A673 (cell line): ENCODE results near the gene PARS2. TPM values are rescaled to one million over a fixed set of nuclear protein-coding genes. Genes with fewer than 3 reads are reported as not detected.

Source experiments
- BruUV-seq: library from RNA; stranded (reverse); fragments of 400-500 nt; replicated peaks from 2 replicates; lab custom pipeline; 2021; lab: Mats Ljungman, UMichigan
- CTCF ChIA-PET: fragments of 300-600 bp; sonication (Branson Sonifier 250); formaldehyde crosslinking; loops from one replicate; lab custom pipeline; 2022; ENCODE audit warnings: antibody characterized with exemption; lab: Charles Lee
- POLR2A ChIA-PET: fragments of 300-600 bp; sonication (Branson Sonifier 250); formaldehyde crosslinking; loops from one replicate; lab custom pipeline; 2022; ENCODE audit warnings: antibody characterized with exemption; ENCODE audit not compliant: low non-redundant PET; lab: Charles Lee
- DNase-seq: peaks from one replicate; pipeline ENCODE4 v3.0.0-alpha.2; 2015; ENCODE audit warnings: low spot score
- H3K27ac ChIP-seq: fragments of 200-600 bp; sonication (generic); 2 replicates; pipeline ENCODE4 v1.5.1; 2016; ENCODE audit warnings: mixed run types, low read depth, mild to moderate bottlenecking, mixed read lengths, antibody characterized with exemption, low read length; ENCODE audit not compliant: poor library complexity, severe bottlenecking
- H3K27me3 ChIP-seq: fragments of 200-600 bp; sonication (generic); replicated peaks from 2 replicates; pipeline ENCODE4 v1.6.1; 2017; ENCODE audit warnings: mixed run types, low read depth, mild to moderate bottlenecking, mixed read lengths, antibody characterized with exemption, low read length; ENCODE audit not compliant: insufficient read depth, poor library complexity
- H3K36me3 ChIP-seq: fragments of 200-600 bp; sonication (generic); 2 replicates; pipeline ENCODE4 v1.6.1; 2016; ENCODE audit warnings: mixed run types, mild to moderate bottlenecking, mixed read lengths, antibody characterized with exemption, low read length; ENCODE audit not compliant: insufficient read depth, poor library complexity, severe bottlenecking
- H3K4me1 ChIP-seq: fragments of 200-600 bp; sonication (generic); 2 replicates; pipeline ENCODE4 v1.6.1; 2017; ENCODE audit warnings: mixed run types, mild to moderate bottlenecking, mixed read lengths, antibody characterized with exemption, low read length; ENCODE audit not compliant: insufficient read depth, poor library complexity, severe bottlenecking
- H3K4me3 ChIP-seq: fragments of 200-600 bp; sonication (generic); 2 replicates; pipeline ENCODE4 v1.5.1; 2016; ENCODE audit warnings: low read depth, mixed run types, mild to moderate bottlenecking, mixed read lengths, low read length; ENCODE audit not compliant: poor library complexity, severe bottlenecking
- H3K9me3 ChIP-seq: fragments of 200-600 bp; sonication (generic); 2 replicates; pipeline ENCODE4 v1.6.1; 2016; ENCODE audit warnings: mixed run types, low read depth, mild to moderate bottlenecking, mixed read lengths, antibody characterized with exemption, low read length; ENCODE audit not compliant: poor library complexity, severe bottlenecking
- EZH2 ChIP-seq: fragments of 200-600 bp; sonication (generic); IDR thresholded peaks from 2 replicates; pipeline ENCODE4 v1.6.1; 2017; ENCODE audit warnings: borderline replicate concordance, low read depth, mild to moderate bottlenecking, mixed read lengths, antibody characterized with exemption, low read length; ENCODE audit not compliant: poor library complexity, severe bottlenecking
- intact Hi-C: fragments of 100-400 bp; cut with micrococcal nuclease; formaldehyde crosslinking; loops from one replicate; pipeline ENCODE4 v1.10.0; 2022; ENCODE audit not compliant: unreplicated experiment
- total RNA-seq: library from RNA; stranded (reverse); gene quantifications from 2 replicates; pipeline ENCODE4 v1.2.3, GENCODE V29; 2021
- TF ChIP-seq, protein P1 (sequence below): fragments of 300-800, 200-600 bp; sonication (generic); conservative IDR thresholded peaks from 2 replicates; pipeline ENCODE4 v1.5.1; 2017; ENCODE audit warnings: low read depth, mild to moderate bottlenecking, antibody characterized with exemption, low read length, moderate library complexity, mixed read lengths

PARS2 gene
- total RNA-seq, 1 experiment from 2014 or later: 6.9 TPM

- TF ChIP-seq, protein P1, sequence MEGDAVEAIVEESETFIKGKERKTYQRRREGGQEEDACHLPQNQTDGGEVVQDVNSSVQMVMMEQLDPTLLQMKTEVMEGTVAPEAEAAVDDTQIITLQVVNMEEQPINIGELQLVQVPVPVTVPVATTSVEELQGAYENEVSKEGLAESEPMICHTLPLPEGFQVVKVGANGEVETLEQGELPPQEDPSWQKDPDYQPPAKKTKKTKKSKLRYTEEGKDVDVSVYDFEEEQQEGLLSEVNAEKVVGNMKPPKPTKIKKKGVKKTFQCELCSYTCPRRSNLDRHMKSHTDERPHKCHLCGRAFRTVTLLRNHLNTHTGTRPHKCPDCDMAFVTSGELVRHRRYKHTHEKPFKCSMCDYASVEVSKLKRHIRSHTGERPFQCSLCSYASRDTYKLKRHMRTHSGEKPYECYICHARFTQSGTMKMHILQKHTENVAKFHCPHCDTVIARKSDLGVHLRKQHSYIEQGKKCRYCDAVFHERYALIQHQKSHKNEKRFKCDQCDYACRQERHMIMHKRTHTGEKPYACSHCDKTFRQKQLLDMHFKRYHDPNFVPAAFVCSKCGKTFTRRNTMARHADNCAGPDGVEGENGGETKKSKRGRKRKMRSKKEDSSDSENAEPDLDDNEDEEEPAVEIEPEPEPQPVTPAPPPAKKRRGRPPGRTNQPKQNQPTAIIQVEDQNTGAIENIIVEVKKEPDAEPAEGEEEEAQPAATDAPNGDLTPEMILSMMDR: no peak
- TF ChIP-seq EZH2: no peak
- H3K4me3 ChIP-seq: no peak overlapping the region
- H3K36me3 ChIP-seq: no peaks in the 10 kb centered on the region
- intact Hi-C loops: no loop called here
- ChIA-PET POLR2A (no interaction called here), CTCF (no interaction called here)
- H3K27ac ChIP-seq: no peak overlapping the region
- BruUV-seq: no TSS peak
- H3K4me1 ChIP-seq: no peaks in the 10 kb centered on the region
- no peak for DNase-seq
- no peaks in the 10 kb centered on the region for H3K9me3 ChIP-seq
- peaks cover 16% of the 10 kb centered on the region for H3K27me3 ChIP-seq
Measured at GRCh38 chr1:54805466-54805865, 41.1 kb upstream of the PARS2 start.

GRCh38 chr1:54804471-54805132, 40.3 kb upstream of the PARS2 start:
- intact Hi-C loops: no loop called here

DNA sequence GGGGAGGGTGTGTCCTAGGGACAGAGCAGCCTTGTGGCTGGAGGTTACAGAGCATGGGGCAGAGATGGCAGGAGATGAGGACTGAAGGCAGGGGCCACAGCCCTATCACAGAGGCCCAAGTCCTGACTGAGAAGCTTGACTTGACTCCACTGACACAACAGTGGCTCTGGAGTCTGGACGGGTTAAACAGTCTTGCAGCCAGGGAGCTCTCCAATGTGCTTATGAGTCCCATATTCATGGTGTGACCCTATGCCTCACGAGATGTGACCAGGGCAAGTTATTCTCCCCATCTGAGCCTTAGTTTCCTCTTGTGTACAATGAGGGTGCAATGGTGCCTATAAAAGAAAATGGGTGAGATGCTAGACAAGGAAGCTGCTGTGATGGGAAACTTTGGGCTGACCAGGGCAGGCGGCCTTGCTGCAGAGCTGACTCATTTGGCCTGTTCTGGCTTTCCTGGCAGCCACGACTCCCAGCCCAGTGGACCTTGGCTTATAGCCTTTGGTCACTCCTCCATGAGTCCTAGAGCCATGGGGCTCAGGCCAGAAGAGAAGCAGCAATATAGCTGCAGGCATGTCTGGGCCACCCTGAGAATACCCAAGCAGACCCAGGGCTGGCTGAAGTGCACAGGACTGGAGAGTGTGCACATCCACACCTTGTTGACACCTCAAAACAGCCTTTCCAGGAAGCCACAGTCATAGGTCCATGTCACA, 39.6 kb upstream of the PARS2 start:
- no peaks in the 10 kb centered on the region for H3K9me3 ChIP-seq
- ChIA-PET CTCF (interaction anchor here (0.6 kb wide), 1 partner anchor 61 kb away, joined by 3 read pairs; no protein-coding TSS in a partner anchor), POLR2A (no interaction called here)
- no peak for DNase-seq
- TF ChIP-seq, protein P1: no peak
- no peak for TF ChIP-seq EZH2
- no peaks in the 10 kb centered on the region for H3K4me1 ChIP-seq
- BruUV-seq: no TSS peak
- H3K27me3 ChIP-seq: peaks cover 16% of the 10 kb centered on the region
- intact Hi-C loops: no loop called here
- H3K4me3 ChIP-seq: no peak overlapping the region
- H3K36me3 ChIP-seq: no peaks in the 10 kb centered on the region
- H3K27ac ChIP-seq: no peak overlapping the region

More at GRCh38 chr1:54804471-54805132, 40.3 kb upstream of the PARS2 start:
- Histone ChIP-seq H3K9me3 (no peaks in the 10 kb centered on the region), H3K36me3 (no peaks in the 10 kb centered on the region), H3K27me3 (peaks cover 16% of the 10 kb centered on the region), H3K4me3 (no peak overlapping the region), H3K4me1 (no peaks in the 10 kb centered on the region), H3K27ac (no peak overlapping the region)
- no peak for TF ChIP-seq EZH2
- TF ChIP-seq, protein P1: no peak
- ChIA-PET POLR2A (no interaction called here), CTCF (no interaction called here)
- no peak for DNase-seq
- no TSS peak for BruUV-seq
